ENCODE data around the gene PTPRN. TPM values are rescaled to one million over a fixed set of nuclear protein-coding genes. Genes with fewer than 3 reads are reported as not detected.

Gene PTPRN
- total and polyA plus RNA-seq, 2 donors (not counting 3 experiments of a cell fraction or from before 2014, with no cell fraction given), result not detected

GRCh38 chr2:219352448-219353023 lies 43.3 kb upstream of the PTPRN start:
- dilution Hi-C loops (cut with MboI; ENCODE audit: extremely low pct_ligation_motif_present, low sequenced_read_pairs), result no loop called here
- H3K4me1 ChIP-seq (ENCODE audit: control insufficient read depth, extremely low read depth, insufficient read depth, low read length), result no peaks in the 10 kb centered on the region
- H3K4me3 ChIP-seq (replicated peaks in 1 of 3; ENCODE audit: insufficient read depth in 1 of 3, low read depth in 1 of 3, low read length in 3 of 3), result no peak overlapping the region
- no peak overlapping the region for H3K27ac ChIP-seq (ENCODE audit: insufficient read depth, low read depth, low read length)
- H3K9me3 ChIP-seq (replicated peaks; ENCODE audit: control insufficient read depth, insufficient read depth, low read length), result no peaks in the 10 kb centered on the region
- no TSS peak for BruUV-seq (replicated peaks)
- peaks cover 6 to 8% of the 10 kb centered on the region in 2 experiments for H3K27me3 ChIP-seq (ENCODE audit: control insufficient read depth in 2 of 2, insufficient read depth in 2 of 2, low read length in 2 of 2)
- TF ChIP-seq CTCF (IDR thresholded peaks at IDR 0.05; ENCODE audit: extremely low read depth in 1 of 2, insufficient read depth in 1 of 2, low read depth in 1 of 2, low read length in 2 of 2), result peak; percentile 60 to 72
- TF ChIP-seq JUN (IDR thresholded peaks at IDR 0.05; ENCODE audit: borderline replicate concordance, insufficient read depth, insufficient read length, low read depth), result no peak
- FAIRE-seq, result peak; percentile 82
- H2AFZ ChIP-seq (ENCODE audit: low read depth, low read length), result no peak overlapping the region
- DNase-seq (ENCODE audit: low read depth, low spot score), result peak; percentile 59
- POLR2A ChIA-PET, result no interaction called here
- no peaks in the 10 kb centered on the region for H3K79me2 ChIP-seq (ENCODE audit: control insufficient read depth, insufficient read depth, low read length)
- CTCF ChIA-PET, result interaction anchor here (1.0 to 1.6 kb wide), 3 partner anchors 20 to 194 kb away, joined by 3 read pairs; partner anchors contain the start of gene RESP18
- H4K20me1 ChIP-seq (replicated peaks; ENCODE audit: control insufficient read depth, extremely low read depth, insufficient read depth, low read length), result no peaks in the 10 kb centered on the region
- H3K4me2 ChIP-seq (ENCODE audit: insufficient read depth, low read length), result no peak overlapping the region
- no peaks in the 10 kb centered on the region for H3K36me3 ChIP-seq (ENCODE audit: control insufficient read depth in 2 of 2, extremely low read depth in 1 of 2, insufficient read depth in 2 of 2, low read length in 2 of 2)
- intact Hi-C loops (cut with micrococcal nuclease), result loop anchor here (1.0 kb wide), 1 partner anchor 192 kb away; the partner anchor contains the start of gene NHEJ1
- H3K9ac ChIP-seq (replicated peaks; ENCODE audit: extremely low read depth, insufficient read depth, low read length), result no peak overlapping the region
- no peaks in the 10 kb centered on the region for H3K9me1 ChIP-seq (replicated peaks; ENCODE audit: control insufficient read depth, extremely low read depth, insufficient read depth, low read length)

- no peaks in the 10 kb centered on the region for H4K20me1 ChIP-seq (replicated peaks; ENCODE audit: control insufficient read depth, extremely low read depth, insufficient read depth, low read length)
- no peaks in the 10 kb centered on the region for H3K79me2 ChIP-seq (ENCODE audit: control insufficient read depth, insufficient read depth, low read length)
- dilution Hi-C loops (cut with MboI; ENCODE audit: extremely low pct_ligation_motif_present, low sequenced_read_pairs) (no loop called here), intact Hi-C loops (cut with micrococcal nuclease) (no loop called here)
- no peak overlapping the region for H3K4me2 ChIP-seq (ENCODE audit: insufficient read depth, low read length)
- no peak for FAIRE-seq
- H3K27me3 ChIP-seq (ENCODE audit: control insufficient read depth in 2 of 2, insufficient read depth in 2 of 2, low read length in 2 of 2), result peaks cover 3 to 5% of the 10 kb centered on the region in 2 experiments
- H3K36me3 ChIP-seq (ENCODE audit: control insufficient read depth in 2 of 2, extremely low read depth in 1 of 2, insufficient read depth in 2 of 2, low read length in 2 of 2), result no peaks in the 10 kb centered on the region
- no peak for DNase-seq (ENCODE audit: low read depth, low spot score)
- no TSS peak for BruUV-seq (replicated peaks)
- H2AFZ ChIP-seq (ENCODE audit: low read depth, low read length), result no peak overlapping the region
- no peaks in the 10 kb centered on the region for H3K9me1 ChIP-seq (replicated peaks; ENCODE audit: control insufficient read depth, extremely low read depth, insufficient read depth, low read length)
- H3K9ac ChIP-seq (replicated peaks; ENCODE audit: extremely low read depth, insufficient read depth, low read length), result no peak overlapping the region
- no peaks in the 10 kb centered on the region for H3K4me1 ChIP-seq (ENCODE audit: control insufficient read depth, extremely low read depth, insufficient read depth, low read length)
- no peak overlapping the region for H3K27ac ChIP-seq (ENCODE audit: insufficient read depth, low read depth, low read length)
- POLR2A ChIA-PET, result no interaction called here
- H3K9me3 ChIP-seq (replicated peaks; ENCODE audit: control insufficient read depth, insufficient read depth, low read length), result no peaks in the 10 kb centered on the region
- TF ChIP-seq MYC (IDR thresholded peaks at IDR 0.05; ENCODE audit: low read depth, low read length) (no peak), MAX (IDR thresholded peaks at IDR 0.05; ENCODE audit: insufficient read depth, insufficient read length) (no peak), JUN (IDR thresholded peaks at IDR 0.05; ENCODE audit: borderline replicate concordance, insufficient read depth, insufficient read length, low read depth) (no peak), FOS (IDR thresholded peaks at IDR 0.05; ENCODE audit: borderline replicate concordance, insufficient read depth, low read length) (no peak), GATA2 (IDR thresholded peaks at IDR 0.05; ENCODE audit: insufficient read depth, insufficient read length, low read depth, low read length) (no peak), POLR2A (IDR thresholded peaks at IDR 0.05; ENCODE audit: low read depth, low read length) (no peak), EZH2 (IDR thresholded peaks at IDR 0.05; ENCODE audit: borderline replicate concordance, low read depth, low read length, severe bottlenecking) (no peak), CTCF (IDR thresholded peaks at IDR 0.05; ENCODE audit: extremely low read depth in 1 of 2, insufficient read depth in 1 of 2, low read depth in 1 of 2, low read length in 2 of 2) (no peak), POLR2AphosphoS5 (IDR thresholded peaks at IDR 0.05; ENCODE audit: insufficient read depth, low read depth, low read length) (no peak)
- no peak overlapping the region for H3K4me3 ChIP-seq (replicated peaks in 1 of 3; ENCODE audit: insufficient read depth in 1 of 3, low read depth in 1 of 3, low read length in 3 of 3)
- CTCF ChIA-PET, result interaction anchor here (1.3 to 1.4 kb wide), 2 partner anchors 180 to 371 kb away, joined by 4 read pairs; no protein-coding TSS in a partner anchor
These were observed 41.6 kb upstream of the PTPRN start for GRCh38 chr2:219350710-219351221.

All from endothelial cell of umbilical vein (primary cell).